Measurements from ENCODE around the gene A4GNT.

A4GNT gene

DNA sequence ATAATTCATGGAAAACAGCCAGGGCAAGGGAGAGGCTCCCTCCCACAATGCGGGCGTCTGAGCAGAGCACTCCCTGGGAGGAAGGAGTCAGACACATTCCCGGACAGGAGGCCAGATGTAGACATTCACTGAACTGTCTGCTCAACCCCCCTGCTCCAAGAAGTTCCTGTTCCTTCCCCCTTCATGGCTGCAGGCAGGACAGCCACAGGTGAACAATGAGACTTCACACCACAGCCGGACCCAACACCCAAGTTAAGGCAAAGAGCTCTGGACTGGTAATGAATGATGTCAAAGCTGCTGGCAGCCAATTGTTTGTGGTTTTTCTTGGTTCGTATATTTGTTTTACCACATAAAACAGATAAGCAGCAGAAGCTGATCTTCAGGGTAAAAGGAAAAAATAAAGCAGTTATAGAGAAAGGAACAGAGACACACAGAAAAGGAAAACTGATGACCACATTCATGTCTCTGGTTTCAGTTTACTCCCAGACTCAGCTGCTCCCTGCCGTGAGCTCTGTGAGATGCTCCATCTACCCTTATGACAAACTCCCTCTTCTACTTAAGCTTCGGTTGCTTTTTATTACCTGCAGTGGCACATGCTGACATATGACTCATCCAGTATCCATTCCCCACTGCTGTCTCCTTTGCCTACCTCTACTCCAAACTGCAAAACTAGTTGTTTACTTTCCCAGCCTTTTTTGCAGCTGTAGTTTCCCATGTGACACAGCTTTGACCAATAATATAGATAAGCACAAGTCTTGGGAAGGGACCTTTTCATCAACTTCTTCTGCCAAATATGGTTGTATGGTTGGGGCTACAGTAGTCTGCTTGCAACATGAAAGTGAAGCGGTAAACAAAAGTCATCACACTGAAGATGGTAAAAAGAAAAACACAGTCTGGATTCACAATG, 49.9 kb downstream of the A4GNT start:
- peak overlapping the region; percentile 52 for H3K4me2 ChIP-seq
- H3K79me2 ChIP-seq (ENCODE audit: insufficient read depth, low read depth): no peaks in the 10 kb centered on the region
- H3K4me1 ChIP-seq (ENCODE audit: low read depth, poor library complexity, severe bottlenecking): peaks cover 22% of the 10 kb centered on the region
- H3K36me3 ChIP-seq (ENCODE audit: insufficient read depth): no peaks in the 10 kb centered on the region
- H3K4me3 ChIP-seq (IDR thresholded peaks at IDR 0.05; ENCODE audit: insufficient read depth, low read depth, low read length): no peak overlapping the region
- H4K20me1 ChIP-seq (ENCODE audit: insufficient read depth): no peaks in the 10 kb centered on the region
- H2AFZ ChIP-seq (ENCODE audit: low read depth): no peak overlapping the region
- no peak for TF ChIP-seq CTCF (conservative IDR thresholded peaks at IDR 0.05; ENCODE audit: low read depth, low read length)
- H3K9ac ChIP-seq: no peak overlapping the region
- no peak overlapping the region for H3K27ac ChIP-seq
- no peaks in the 10 kb centered on the region for H3K27me3 ChIP-seq (ENCODE audit: insufficient read depth, low read depth)

DNA sequence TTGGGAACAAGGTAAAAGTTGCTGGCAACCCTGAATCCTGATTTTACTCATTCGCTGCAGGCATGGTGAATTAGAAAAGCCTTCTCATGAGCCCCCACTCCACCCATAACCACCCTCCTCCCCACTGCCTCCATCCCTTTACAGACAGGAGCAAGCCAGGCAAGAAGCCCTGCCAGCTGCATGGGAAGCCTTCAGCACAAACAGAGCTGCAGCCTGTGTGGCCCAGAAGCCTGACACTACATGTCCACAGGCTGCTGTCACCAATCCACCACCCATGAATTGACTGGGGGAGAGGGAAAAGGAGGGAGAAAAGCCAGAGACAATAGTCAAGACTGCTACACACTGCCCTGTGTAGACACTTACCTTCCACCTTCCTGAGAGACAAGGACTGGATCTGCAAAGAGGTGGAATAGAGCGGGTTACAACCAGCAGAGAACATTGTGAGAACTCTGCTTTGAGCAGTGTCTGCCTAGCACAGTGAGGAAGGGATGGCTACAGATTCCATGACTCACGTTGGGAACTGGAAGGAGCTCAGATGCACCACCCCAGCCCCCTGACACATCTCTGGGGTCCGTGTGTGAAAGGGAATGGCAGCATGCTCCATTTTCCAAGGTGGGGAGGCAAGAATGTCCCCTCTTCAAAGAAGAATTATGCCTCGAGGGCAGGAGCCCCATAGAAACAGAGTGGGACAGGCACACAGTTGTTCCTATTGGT, 50.7 kb downstream of the A4GNT start:
- H3K4me3 ChIP-seq (IDR thresholded peaks at IDR 0.05; ENCODE audit: insufficient read depth, low read depth, low read length): no peak overlapping the region
- no peaks in the 10 kb centered on the region for H3K36me3 ChIP-seq (ENCODE audit: insufficient read depth)
- no peaks in the 10 kb centered on the region for H3K79me2 ChIP-seq (ENCODE audit: insufficient read depth, low read depth)
- no peaks in the 10 kb centered on the region for H4K20me1 ChIP-seq (ENCODE audit: insufficient read depth)
- no peak for TF ChIP-seq CTCF (conservative IDR thresholded peaks at IDR 0.05; ENCODE audit: low read depth, low read length)
- H3K4me2 ChIP-seq: peak overlapping the region; percentile 52; the same call in 1 of the 2 replicates
- peaks cover 22% of the 10 kb centered on the region for H3K4me1 ChIP-seq (ENCODE audit: low read depth, poor library complexity, severe bottlenecking)
- H2AFZ ChIP-seq (ENCODE audit: low read depth): no peak overlapping the region
- no peaks in the 10 kb centered on the region for H3K27me3 ChIP-seq (ENCODE audit: insufficient read depth, low read depth)
- no peak overlapping the region for H3K27ac ChIP-seq
- no peak overlapping the region for H3K9ac ChIP-seq

GRCh38 chr3:138079901-138080300, 52.3 kb downstream of the A4GNT start:
- no peak overlapping the region for H3K9ac ChIP-seq
- no peaks in the 10 kb centered on the region for H4K20me1 ChIP-seq (ENCODE audit: insufficient read depth)
- no peaks in the 10 kb centered on the region for H3K36me3 ChIP-seq (ENCODE audit: insufficient read depth)
- peaks cover 22% of the 10 kb centered on the region for H3K4me1 ChIP-seq (ENCODE audit: low read depth, poor library complexity, severe bottlenecking)
- no peak overlapping the region for H3K4me2 ChIP-seq
- H3K79me2 ChIP-seq (ENCODE audit: insufficient read depth, low read depth): no peaks in the 10 kb centered on the region
- TF ChIP-seq CTCF (conservative IDR thresholded peaks at IDR 0.05; ENCODE audit: low read depth, low read length): no peak
- no peak overlapping the region for H3K27ac ChIP-seq
- no peaks in the 10 kb centered on the region for H3K27me3 ChIP-seq (ENCODE audit: insufficient read depth, low read depth)
- H3K4me3 ChIP-seq (IDR thresholded peaks at IDR 0.05; ENCODE audit: insufficient read depth, low read depth, low read length): no peak overlapping the region
- no peak overlapping the region for H2AFZ ChIP-seq (ENCODE audit: low read depth)

DNA sequence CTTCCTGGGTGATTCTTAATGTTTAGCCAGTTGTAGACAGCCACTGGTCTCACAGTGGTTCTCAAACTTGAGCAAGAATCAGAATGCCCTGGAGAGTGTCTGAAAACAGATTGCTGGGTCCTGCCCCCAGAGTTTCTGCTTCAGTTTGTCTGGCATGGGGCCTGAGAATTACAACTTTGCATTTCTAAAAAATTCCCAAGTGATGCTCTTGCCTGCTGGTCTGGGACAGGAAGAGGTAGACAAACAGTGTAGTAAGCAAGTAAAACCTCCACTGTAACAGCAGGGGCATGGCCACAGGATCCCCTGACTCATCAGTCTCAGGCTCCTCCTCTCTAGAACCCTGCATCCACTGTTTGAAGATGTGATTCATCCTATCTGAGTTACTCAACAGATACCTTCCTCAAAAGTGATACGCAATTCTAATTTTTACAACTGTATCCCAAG, 53.3 kb downstream of the A4GNT start:
- Histone ChIP-seq H2AFZ (ENCODE audit: low read depth) (no peak overlapping the region), H3K79me2 (ENCODE audit: insufficient read depth, low read depth) (no peaks in the 10 kb centered on the region), H3K36me3 (ENCODE audit: insufficient read depth) (no peaks in the 10 kb centered on the region), H3K27ac (no peak overlapping the region), H3K4me3 (IDR thresholded peaks at IDR 0.05; ENCODE audit: insufficient read depth, low read depth, low read length) (no peak overlapping the region), H3K27me3 (ENCODE audit: insufficient read depth, low read depth) (no peaks in the 10 kb centered on the region), H3K4me1 (ENCODE audit: low read depth, poor library complexity, severe bottlenecking) (peaks cover 22% of the 10 kb centered on the region), H4K20me1 (ENCODE audit: insufficient read depth) (no peaks in the 10 kb centered on the region), H3K9ac (no peak overlapping the region), H3K4me2 (no peak overlapping the region)
- no peak for TF ChIP-seq CTCF (conservative IDR thresholded peaks at IDR 0.05; ENCODE audit: low read depth, low read length)
